T-helper 1 cell treated with Interleukin-12 subunit alpha and Interleukin-12 subunit beta and Interleukin-4 antibody, amounts not matched to agents 30 μg/mL and 1 μg/mL, for 36 hours (primary cell): Measurements from ENCODE around the gene GPSM1.

Experiments
- H3K27ac Mint-ChIP-seq: one replicate; pipeline ENCODE4 v1.8.0; 2021; ENCODE audit warnings: mild to moderate bottlenecking, mixed read lengths
- H3K27me3 Mint-ChIP-seq: one replicate; pipeline ENCODE4 v1.8.0; 2021; ENCODE audit warnings: low read depth, mixed read lengths
- H3K36me3 Mint-ChIP-seq: one replicate; pipeline ENCODE4 v1.8.0; 2021; ENCODE audit warnings: low read depth, mixed read lengths
- H3K4me1 Mint-ChIP-seq: one replicate; pipeline ENCODE4 v1.8.0; 2021; ENCODE audit warnings: low read depth, mixed read lengths
- H3K4me3 Mint-ChIP-seq: one replicate; pipeline ENCODE4 v1.8.0; 2021; ENCODE audit warnings: mild to moderate bottlenecking, moderate library complexity, mixed read lengths
- H3K9me3 Mint-ChIP-seq: one replicate; pipeline ENCODE4 v1.8.0; 2021; ENCODE audit warnings: mixed read lengths

GPSM1 gene

DNA sequence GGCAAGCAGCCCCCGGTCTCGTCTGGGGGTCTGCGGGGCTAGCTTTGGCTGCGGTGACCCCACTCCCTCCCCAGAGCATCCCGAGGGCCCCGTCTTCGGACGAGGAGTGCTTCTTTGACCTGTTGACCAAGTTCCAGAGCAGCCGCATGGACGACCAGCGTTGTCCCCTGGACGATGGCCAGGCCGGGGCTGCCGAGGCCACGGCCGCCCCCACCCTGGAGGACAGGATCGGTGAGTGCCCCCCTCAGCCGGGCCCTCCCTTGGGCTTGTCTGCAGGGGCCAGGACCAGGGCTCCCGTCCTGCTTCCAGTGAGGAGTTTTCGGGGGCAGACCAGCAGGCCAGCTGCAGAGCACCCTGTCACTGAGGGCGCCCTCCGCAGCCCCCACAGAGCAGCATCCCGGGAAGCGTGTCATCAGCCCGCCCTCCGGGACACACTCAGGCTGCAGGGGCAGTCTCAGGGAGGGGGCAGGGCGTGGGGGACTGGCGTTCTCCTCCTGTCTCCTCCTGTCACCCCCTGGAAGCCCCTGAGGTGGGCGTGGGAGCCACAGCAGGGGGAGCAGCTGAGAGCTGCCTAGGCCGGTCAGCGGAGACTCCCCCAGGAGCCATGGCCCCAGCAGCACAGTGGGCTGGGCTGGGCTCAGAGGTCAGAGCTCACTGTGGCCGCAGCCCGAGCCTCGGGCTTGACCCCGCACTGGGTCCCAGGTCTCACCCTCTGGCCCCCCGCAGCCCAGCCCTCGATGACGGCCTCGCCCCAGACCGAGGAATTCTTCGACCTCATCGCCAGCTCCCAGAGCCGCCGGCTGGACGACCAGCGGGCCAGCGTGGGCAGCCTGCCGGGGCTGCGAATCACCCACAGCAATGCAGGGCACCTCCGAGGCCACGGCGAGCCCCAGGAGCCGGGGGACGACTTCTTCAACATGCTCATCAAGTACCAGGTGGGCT is 28.5 kb downstream of the GPSM1 start:
- H3K27me3 Mint-ChIP-seq: no peaks in the 10 kb centered on the region
- H3K4me3 Mint-ChIP-seq: no peak overlapping the region
- no peaks in the 10 kb centered on the region for H3K36me3 Mint-ChIP-seq
- H3K4me1 Mint-ChIP-seq: no peaks in the 10 kb centered on the region
- no peak overlapping the region for H3K27ac Mint-ChIP-seq
- no peaks in the 10 kb centered on the region for H3K9me3 Mint-ChIP-seq

DNA sequence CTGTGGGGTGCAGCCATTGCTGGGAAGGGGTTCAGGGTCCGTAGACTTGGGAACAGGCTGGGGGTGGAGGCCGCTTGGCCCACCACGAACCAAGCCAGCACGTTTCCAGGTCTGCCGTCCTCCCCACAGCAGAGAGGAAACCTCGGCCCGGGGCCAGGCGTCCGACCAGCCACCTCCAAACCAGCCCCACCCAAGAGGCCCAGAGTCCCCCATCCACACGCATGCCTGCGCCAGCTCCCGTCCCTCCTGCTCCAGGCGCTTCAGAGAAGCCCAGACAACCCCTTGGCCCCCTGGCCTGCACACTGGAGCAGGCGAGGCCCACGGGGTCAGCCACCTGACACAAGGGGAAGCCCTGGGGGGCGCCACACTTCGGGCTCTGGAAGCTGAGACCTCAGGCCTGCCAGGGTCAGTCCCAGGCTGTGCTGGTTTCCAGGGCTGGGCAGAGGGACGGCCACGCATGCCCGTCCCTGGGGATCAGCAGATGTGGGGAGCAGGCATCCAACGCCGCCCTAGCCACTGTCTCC is 29.9 kb downstream of the GPSM1 start:
- no peak overlapping the region for H3K4me3 Mint-ChIP-seq
- H3K4me1 Mint-ChIP-seq: no peaks in the 10 kb centered on the region
- H3K36me3 Mint-ChIP-seq: no peaks in the 10 kb centered on the region
- no peaks in the 10 kb centered on the region for H3K9me3 Mint-ChIP-seq
- no peak overlapping the region for H3K27ac Mint-ChIP-seq
- H3K27me3 Mint-ChIP-seq: no peaks in the 10 kb centered on the region

- H3K4me1 Mint-ChIP-seq: peaks cover 6% of the 10 kb centered on the region
- H3K36me3 Mint-ChIP-seq: no peaks in the 10 kb centered on the region
- H3K4me3 Mint-ChIP-seq: no peak overlapping the region
- no peak overlapping the region for H3K27ac Mint-ChIP-seq
- H3K9me3 Mint-ChIP-seq: no peaks in the 10 kb centered on the region
- H3K27me3 Mint-ChIP-seq: no peaks in the 10 kb centered on the region
Observed at GRCh38 chr9:136358016-136358415, 30.7 kb downstream of the GPSM1 start.

GRCh38 chr9:136358888-136359287 is 31.5 kb downstream of the GPSM1 start:
- peaks cover 6% of the 10 kb centered on the region for H3K4me1 Mint-ChIP-seq
- no peak overlapping the region for H3K27ac Mint-ChIP-seq
- no peaks in the 10 kb centered on the region for H3K27me3 Mint-ChIP-seq
- H3K36me3 Mint-ChIP-seq: no peaks in the 10 kb centered on the region
- H3K9me3 Mint-ChIP-seq: no peaks in the 10 kb centered on the region
- H3K4me3 Mint-ChIP-seq: no peak overlapping the region

GRCh38 chr9:136359774-136360718 is 32.7 kb downstream of the GPSM1 start:
- Mint-ChIP-seq H3K4me3 (no peak overlapping the region), H3K27ac (no peak overlapping the region), H3K9me3 (no peaks in the 10 kb centered on the region), H3K27me3 (no peaks in the 10 kb centered on the region), H3K4me1 (peaks cover 6% of the 10 kb centered on the region), H3K36me3 (no peaks in the 10 kb centered on the region)

GRCh38 chr9:136361047-136361753 is 33.9 kb downstream of the GPSM1 start:
- Mint-ChIP-seq H3K27ac (no peak overlapping the region), H3K36me3 (no peaks in the 10 kb centered on the region), H3K4me3 (no peak overlapping the region), H3K4me1 (peaks cover 6% of the 10 kb centered on the region), H3K27me3 (no peaks in the 10 kb centered on the region), H3K9me3 (no peaks in the 10 kb centered on the region)

DNA sequence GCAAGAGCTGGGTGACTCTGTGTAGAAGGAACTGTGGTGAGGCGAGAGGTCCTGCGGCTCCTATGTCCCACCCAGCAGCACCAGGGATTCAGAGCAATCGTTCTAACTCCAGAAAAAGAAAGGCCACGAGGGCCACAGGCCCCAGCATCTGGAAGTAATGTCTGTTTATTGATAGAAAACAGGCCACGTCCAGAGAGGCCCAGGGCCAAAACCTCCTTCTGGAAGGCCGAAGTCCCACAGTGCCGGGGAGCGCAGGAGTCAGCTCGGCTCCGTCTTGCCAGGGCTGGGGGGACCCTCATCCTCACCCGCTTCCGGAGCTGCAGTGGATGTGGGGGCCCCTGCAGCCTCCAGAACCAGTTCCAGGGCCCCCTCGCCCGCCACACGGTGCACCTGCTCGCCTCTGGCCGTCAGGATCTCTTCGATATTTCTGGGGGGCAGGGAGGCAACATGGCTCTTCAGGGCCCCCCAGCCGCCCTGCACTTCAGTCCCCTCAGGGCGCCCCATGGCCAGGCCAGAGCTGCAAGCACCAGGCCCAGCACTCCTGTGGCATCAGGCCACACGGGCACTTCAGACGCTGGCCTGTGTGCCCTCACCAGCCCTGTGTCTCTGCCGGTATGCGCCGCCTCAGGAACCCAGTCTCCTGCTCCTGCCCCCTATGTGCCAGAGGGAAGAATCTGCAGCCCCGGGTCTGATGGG is 34.6 kb downstream of the GPSM1 start:
- Mint-ChIP-seq H3K4me3 (no peak overlapping the region), H3K27me3 (no peaks in the 10 kb centered on the region), H3K4me1 (peaks cover 6% of the 10 kb centered on the region), H3K36me3 (no peaks in the 10 kb centered on the region), H3K9me3 (no peaks in the 10 kb centered on the region), H3K27ac (no peak overlapping the region)

DNA sequence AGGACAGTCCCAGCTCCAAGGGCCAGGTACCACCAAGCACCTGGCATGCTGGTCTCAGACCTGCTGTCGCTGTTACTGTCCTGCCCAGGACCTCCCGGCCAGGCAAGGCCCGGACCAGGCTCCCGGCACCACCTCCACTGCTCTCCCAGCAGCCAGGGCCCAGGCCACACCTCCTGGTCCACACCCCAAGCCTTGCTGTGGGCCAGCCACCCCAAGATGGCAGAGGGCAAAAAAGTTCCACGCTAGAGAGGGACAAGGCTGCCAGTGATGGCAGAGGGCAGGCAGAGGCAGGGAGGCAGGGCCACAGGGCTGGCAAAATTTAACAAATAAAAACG is 35.1 kb downstream of the GPSM1 start:
- Mint-ChIP-seq H3K4me3 (no peak overlapping the region), H3K9me3 (no peaks in the 10 kb centered on the region)

GRCh38 chr9:136363106-136363948 is 36.0 kb downstream of the GPSM1 start, which contains the start of gene DNLZ:
Gene DNLZ, minus strand, starts transcription at chr9:136363744. Its CDS starts 30 bp downstream, at chr9:136363714.
- peaks cover 6% of the 10 kb centered on the region for H3K4me1 Mint-ChIP-seq
- H3K36me3 Mint-ChIP-seq: no peaks in the 10 kb centered on the region
- peak within 1 kb of the TSS; percentile 82 for H3K27ac Mint-ChIP-seq
- no peaks in the 10 kb centered on the region for H3K27me3 Mint-ChIP-seq
- H3K9me3 Mint-ChIP-seq: no peaks in the 10 kb centered on the region
- peak within 1 kb of the TSS; percentile 79 for H3K4me3 Mint-ChIP-seq

More for the DNA sequence above, 35.1 kb downstream of the GPSM1 start:
- Mint-ChIP-seq H3K27ac (no peak overlapping the region), H3K36me3 (no peaks in the 10 kb centered on the region), H3K4me1 (peaks cover 6% of the 10 kb centered on the region), H3K27me3 (no peaks in the 10 kb centered on the region)

DNA sequence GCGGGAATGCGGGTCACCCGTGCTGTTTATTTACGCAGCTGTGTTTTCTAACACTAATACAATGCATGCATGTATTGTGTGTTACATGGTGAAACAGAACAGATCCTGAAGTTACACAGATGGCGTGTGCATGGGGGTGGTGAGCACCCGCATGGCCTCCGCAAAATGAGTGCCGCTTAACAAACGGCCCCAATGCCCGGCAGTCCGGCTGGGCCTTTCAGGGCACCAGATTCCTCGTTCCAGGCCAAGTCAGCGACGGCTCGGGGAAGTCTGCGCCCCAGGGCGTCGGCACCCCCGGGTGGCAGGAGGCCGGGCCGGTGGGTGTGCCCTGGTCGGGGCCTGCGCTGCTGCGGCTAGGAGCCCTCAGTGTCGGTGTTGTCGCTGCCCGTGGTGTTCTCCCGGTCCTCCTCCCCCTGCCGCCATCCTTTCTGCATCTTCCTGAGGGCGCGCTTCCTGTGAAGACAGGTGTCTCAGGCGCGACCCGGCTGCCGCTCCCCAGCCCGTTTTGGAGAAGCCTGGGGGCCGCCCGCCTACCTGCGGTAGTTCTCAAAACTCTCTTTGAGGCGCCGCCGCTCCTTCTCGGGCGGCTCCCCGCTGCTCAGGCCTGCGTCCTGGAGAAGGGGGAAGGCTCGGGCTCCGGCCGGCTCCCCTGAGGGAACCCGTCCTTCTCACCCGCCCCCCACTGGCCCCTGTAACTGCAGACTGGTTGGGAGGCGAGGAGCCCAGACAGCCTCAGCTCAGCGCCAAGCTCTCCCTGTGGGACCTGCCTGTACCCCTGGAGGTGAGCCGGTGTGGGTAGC is 36.8 kb downstream of the GPSM1 start:
- Mint-ChIP-seq H3K36me3 (no peaks in the 10 kb centered on the region), H3K4me1 (peaks cover 6% of the 10 kb centered on the region), H3K9me3 (no peaks in the 10 kb centered on the region), H3K4me3 (peak overlapping the region; percentile 28), H3K27me3 (no peaks in the 10 kb centered on the region), H3K27ac (no peak overlapping the region)

- Mint-ChIP-seq H3K36me3 (no peaks in the 10 kb centered on the region), H3K27ac (no peak overlapping the region), H3K4me1 (peaks cover 6% of the 10 kb centered on the region), H3K9me3 (no peaks in the 10 kb centered on the region), H3K4me3 (peak overlapping the region; percentile 10), H3K27me3 (no peaks in the 10 kb centered on the region)
Observed at GRCh38 chr9:136364942-136365774, 37.8 kb downstream of the GPSM1 start.

DNA sequence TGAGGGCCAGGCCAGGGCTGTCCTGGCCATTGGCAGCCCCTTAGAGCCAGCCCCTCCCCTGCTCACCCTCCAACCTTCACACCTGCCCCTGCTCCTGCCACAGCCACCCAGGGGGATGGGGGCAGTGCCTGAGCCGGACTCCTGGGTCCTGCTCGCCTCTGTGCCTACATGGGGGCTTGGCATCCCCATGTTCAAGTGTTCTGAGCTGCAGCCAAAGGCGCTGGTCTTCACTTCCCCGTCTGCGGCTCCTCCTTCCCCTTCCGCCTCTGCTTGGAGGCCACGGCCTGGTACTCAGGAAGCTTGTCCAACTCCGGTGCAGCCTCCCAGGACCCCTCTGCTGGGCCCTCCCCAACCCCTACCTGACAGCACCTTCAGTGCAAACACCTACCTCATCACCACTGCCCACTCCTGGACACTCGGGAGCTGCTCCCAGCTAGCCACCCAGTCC is 38.5 kb downstream of the GPSM1 start:
- Mint-ChIP-seq H3K4me1 (peaks cover 6% of the 10 kb centered on the region), H3K36me3 (no peaks in the 10 kb centered on the region), H3K27me3 (no peaks in the 10 kb centered on the region), H3K27ac (no peak overlapping the region), H3K9me3 (no peaks in the 10 kb centered on the region), H3K4me3 (no peak overlapping the region)
